ENCODE data around the gene PDZD7. TPM values are rescaled to one million over a fixed set of nuclear protein-coding genes. Genes with fewer than 3 reads are reported as not detected.

Gene PDZD7
- total RNA-seq, 1 donor from 2014 or later, result 0.53 TPM

DNA sequence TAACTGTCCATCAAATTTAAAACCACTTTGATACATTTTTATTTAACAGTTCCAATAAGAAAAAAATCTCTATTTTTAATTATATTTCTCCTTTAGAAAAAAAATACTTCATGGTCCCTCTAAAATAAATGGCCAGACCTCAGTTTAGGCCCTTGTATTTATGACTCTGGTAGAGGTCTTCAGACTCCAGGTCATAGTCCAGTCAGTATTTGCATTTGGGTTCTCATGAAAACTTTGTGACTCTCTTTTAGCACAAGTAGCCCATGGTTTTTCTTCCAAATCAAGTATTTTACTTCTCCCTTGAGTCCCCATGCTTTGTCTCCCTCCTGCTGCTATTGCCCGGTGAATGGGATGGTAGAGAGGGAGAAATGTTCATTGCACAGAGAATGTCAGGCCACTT is 67.1 kb downstream of the PDZD7 start:
- no peak for TF ChIP-seq CTCF (IDR thresholded peaks at IDR 0.05)
- intact Hi-C loops (cut with DNase I), result no loop called here
- Histone ChIP-seq H3K27me3 (no peaks in the 10 kb centered on the region), H3K27ac (no peak overlapping the region), H3K36me3 (peaks cover 32 to 40% of the 10 kb centered on the region in 2 donors), H3K9me3 (no peaks in the 10 kb centered on the region), H3K4me3 (no peak overlapping the region), H3K4me1 (peaks cover 3 to 4% of the 10 kb centered on the region in 2 donors)
- no peak for DNase-seq (ENCODE audit: low spot score in 2 of 2)

GRCh38 chr10:100962351-100963080 is 68.4 kb downstream of the PDZD7 start:
- DNase-seq (ENCODE audit: low spot score in 2 of 2), result no peak
- no peak overlapping the region for H3K27ac ChIP-seq
- TF ChIP-seq CTCF (IDR thresholded peaks at IDR 0.05), result no peak
- peaks cover 45 to 53% of the 10 kb centered on the region in 2 donors for H3K36me3 ChIP-seq
- H3K4me1 ChIP-seq, result no peaks in the 10 kb centered on the region
- no peaks in the 10 kb centered on the region for H3K27me3 ChIP-seq
- H3K4me3 ChIP-seq, result no peak overlapping the region
- intact Hi-C loops (cut with DNase I), result no loop called here
- no peaks in the 10 kb centered on the region for H3K9me3 ChIP-seq

GRCh38 chr10:100960251-100960650 is 70.7 kb downstream of the PDZD7 start:
- TF ChIP-seq CTCF (IDR thresholded peaks at IDR 0.05), result no peak
- DNase-seq (ENCODE audit: low spot score in 2 of 2), result no peak
- H3K4me1 ChIP-seq, result no peaks in the 10 kb centered on the region
- H3K27me3 ChIP-seq, result no peaks in the 10 kb centered on the region
- H3K9me3 ChIP-seq, result no peaks in the 10 kb centered on the region
- no peak overlapping the region for H3K27ac ChIP-seq
- no peak overlapping the region for H3K4me3 ChIP-seq
- peaks cover 44 to 68% of the 10 kb centered on the region in 2 donors for H3K36me3 ChIP-seq
- intact Hi-C loops (cut with DNase I), result no loop called here

Other genes with a start within 250 kb of the PDZD7 start
- 3.1 TPM for gene SLF2, start 118.2 kb downstream of the PDZD7 start, total RNA-seq
- 2.1 TPM for gene SEMA4G, start 61.6 kb downstream of the PDZD7 start, total RNA-seq
- gene MRPL43, start 43.6 kb downstream of the PDZD7 start, total RNA-seq, result 54.5 TPM
- 11.5 TPM for gene TWNK, start 43.6 kb downstream of the PDZD7 start, total RNA-seq
- 169 TPM for gene LZTS2, start 31.3 kb downstream of the PDZD7 start, total RNA-seq
- 72.4 TPM for gene SFXN3, start 105 bp upstream of the PDZD7 start, total RNA-seq
- gene KAZALD1, start 30.9 kb upstream of the PDZD7 start, total RNA-seq, result 5.7 TPM
- gene TLX1, start 100.2 kb upstream of the PDZD7 start, total RNA-seq, result not detected
- not detected for gene LBX1, start 198.3 kb upstream of the PDZD7 start, total RNA-seq

All from ascending aorta (tissue), 2 donors.